SKM-1 treated with dmso at 0.1 percent for 144 hours (cell line): ENCODE results near the gene STK33.

Experiments
- DNase-seq: peaks from one replicate; lab custom pipeline; 2025; ENCODE audit not compliant: unreplicated experiment; lab: John Stamatoyannopoulos, UW

Gene STK33

DNA sequence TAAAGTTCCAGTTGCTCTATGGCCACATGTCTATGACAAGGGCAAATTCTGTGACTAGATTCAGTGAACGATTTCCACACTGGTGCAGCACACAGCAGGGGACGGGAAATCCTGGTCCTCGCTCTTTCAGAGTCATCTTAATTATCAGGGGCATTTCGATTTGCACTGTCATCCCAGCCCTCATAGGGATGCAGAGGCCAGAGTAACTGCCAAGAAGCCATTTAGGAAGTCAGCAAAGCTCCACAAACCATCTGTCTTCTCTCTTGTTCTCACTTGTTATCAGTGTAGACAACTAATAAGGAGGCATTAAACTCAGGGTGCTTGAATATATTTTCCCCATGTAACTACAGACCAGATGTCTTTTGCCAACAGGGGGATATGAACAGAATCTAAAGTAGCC is 151.7 kb downstream of the STK33 start:
- no peak for DNase-seq

DNA sequence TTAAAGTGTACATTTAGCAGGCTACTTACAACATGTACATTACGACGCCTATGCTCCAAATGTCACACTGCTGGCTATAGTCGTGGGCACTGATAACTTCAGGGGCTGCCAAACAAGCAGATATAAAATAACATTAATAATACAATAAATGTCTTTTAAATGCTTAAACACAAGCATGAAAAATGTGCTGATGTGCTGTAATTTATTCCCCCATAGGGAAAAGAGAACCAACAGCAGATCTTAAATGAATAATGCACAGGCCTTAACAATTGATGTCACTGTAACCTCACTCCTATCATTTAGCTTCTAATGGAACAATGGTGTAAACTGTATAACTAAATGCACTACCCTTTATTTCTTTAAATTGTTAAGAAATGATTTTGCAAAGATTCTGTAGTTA is 153.4 kb downstream of the STK33 start:
- no peak for DNase-seq

DNA sequence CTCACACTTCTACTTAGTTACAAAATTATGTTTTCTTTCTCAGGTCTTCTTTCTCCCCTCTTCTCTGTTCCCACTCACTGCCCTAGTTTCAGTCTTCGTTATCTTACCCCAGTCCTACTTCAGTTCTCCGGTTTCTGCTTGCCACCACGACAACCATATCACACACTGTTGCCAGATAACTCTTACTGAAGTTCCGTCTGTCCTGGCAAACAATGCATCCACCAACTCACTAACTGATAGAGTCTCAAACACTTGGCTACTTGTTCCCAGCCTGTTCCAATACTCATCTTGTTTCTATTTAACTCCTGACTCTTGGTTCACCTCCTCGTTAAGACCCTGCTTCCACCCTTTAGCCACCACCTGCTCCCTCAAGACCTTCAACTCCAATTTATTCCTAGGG is 164.5 kb downstream of the STK33 start:
- no peak for DNase-seq

DNA sequence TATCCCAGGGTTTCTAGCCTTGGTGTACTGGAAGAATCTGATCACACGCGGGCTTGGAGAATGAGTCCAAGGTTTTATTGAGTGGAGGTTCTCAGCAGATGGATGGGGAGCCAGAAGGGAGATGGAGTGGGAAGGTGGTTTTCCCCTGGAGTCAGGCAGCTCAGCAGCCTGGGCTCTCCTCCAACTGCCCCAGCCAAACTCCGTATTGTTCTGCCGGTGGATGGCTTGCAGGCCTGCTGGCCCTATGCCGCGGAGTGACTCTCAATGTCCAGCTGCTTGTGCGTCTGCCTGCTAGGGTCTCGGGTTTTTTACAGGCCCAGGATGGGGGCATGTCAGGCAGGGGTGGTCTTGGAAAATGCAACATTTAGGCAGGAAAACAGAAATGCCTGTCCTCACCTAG is 168.0 kb downstream of the STK33 start:
- DNase-seq = no peak

DNA sequence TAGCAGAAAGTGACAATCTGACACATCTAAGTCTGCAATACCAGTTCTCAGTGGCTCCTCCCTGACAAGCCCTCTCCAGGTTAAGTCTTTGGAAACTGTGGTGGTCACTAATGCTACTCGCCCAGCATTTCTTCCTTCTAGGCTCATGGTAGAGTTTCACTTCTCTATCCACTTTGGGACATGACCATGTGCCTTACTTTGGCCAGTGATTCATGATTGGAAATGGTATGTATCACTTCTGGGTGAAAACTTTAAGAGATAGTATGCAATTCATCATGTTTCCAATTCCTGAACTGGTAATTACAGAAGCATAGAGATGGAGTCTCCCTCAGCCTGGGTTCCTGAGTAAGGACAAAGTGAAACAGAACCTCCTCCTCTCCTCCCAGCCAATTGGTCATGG is 178.8 kb downstream of the STK33 start:
- no peak for DNase-seq

DNA sequence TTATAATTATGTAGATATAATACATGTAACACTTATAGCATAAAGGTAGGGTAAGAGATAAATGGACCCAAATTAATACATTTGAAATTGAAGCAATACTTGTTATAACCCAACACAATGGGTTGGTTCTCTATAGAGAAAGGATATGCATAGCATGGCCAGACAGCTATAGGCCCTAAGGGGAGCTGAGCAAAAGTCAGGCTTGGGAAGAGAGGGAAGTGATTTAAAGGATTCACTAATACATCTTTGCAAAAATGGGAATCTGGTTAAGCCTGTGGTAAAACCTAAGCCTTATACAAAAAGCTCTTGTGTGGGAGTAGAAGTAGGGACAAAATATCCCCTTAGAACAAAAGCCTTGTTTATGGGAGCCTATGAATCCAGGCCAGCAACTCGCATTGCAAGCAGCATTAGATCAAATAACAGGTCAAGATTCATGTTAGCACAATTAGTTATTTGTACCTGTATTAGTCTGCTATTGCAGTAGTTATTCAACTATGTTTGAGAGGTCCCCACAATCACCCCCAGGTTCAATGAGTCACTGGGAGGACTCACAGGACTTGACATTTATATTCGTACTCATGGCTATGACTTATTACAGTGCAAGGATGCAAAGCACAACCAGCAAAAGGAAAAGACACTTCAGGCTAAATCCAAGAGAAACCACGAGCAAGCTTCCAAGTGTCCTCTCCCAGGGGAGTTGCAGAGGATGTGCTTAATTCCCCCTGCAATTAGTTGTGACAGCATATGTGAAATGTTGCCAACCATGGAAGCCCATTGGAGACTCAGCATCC is 185.7 kb downstream of the STK33 start:
- DNase-seq = no peak

DNA sequence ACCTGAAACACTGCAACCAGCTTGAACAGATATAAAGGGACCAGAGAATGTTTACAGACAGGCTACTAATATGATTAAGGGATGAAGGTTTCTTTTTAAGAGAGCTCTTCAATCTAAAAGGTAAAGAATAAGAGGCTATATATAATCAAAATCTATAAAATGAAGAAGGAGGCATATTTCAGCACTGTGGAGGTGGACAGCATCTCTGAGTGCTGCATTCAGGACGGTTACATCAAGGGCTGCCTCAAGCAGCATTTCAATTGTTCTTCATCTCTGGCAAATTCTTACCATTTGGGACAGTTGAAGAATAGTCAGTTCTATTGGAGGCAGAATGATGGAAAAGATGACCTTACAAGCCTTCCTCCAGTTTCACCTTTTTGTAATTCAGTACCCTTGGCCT is 190.7 kb downstream of the STK33 start:
- DNase-seq = no peak

DNA sequence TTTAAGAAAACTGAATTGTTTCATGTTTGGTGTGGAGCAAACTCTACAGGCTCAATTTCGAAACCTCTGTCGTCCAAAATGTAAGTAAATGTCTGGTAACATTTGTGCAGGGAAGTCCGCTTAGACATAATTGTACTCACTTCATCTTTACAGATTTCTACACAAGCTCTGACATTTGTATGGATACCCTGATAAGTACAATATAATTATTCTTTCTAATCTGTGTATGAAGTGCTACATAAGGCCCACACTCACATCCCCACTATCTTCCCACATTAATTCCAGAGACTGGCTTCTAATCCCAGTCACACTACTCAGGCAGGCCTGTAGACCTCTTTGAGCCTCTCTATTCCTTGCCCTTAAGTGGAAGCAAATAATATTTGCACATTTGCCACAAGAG is 201.1 kb downstream of the STK33 start:
- no peak for DNase-seq

DNA sequence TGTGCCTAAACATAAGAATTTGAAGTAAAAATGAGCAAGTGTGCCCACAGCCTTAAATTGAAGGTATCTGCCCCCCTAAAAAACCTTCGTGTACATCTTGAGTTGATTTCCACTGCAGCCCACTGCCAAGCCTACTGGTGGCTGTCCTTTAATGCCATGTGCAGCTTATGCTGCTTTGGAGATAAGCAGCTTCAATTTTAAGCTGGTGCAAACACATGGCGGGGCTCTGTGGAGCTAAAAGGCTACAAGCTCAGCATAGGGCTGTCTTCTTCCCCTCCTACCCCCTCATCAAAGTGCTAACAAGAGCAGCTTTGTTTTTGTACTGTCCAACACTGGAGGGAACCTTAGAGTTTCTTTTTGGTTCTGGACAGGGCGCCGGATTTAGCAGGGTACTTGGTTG is 201.9 kb downstream of the STK33 start:
- no peak for DNase-seq

DNA sequence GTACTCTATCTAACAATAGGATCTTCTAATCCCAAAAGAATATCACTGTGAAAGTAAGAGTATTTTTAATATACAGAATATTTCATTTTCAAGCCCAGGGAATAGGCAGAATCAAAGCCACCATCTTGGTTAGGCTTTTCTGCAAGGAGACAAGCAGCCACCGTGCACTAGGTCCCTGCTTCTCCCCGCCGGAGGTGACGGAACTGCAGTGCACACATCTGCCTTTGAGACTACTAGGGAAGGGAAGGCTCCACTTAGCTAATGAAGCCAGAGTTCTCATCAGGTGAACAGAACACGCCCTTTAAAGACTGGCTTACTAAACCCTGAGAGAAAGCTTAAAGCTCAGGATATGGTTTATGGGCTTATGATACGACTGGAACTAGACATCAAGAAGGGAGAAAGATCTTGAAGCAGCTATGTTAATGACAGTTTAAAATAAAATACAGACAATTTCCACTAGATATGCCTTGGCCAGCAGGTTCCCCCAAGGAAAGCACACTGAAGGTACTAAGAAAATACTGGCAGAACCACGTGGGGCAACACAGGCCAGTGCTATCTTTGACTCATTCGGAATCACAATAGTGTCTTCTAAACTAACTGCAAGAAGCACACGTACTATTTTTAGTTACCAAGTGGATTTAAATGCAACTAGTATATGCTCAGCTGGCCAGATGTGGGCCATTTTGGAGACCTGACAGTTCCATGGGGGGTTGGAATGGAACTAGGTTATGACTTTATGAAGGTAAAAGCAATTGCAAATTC is 203.0 kb downstream of the STK33 start:
- DNase-seq = no peak

DNA sequence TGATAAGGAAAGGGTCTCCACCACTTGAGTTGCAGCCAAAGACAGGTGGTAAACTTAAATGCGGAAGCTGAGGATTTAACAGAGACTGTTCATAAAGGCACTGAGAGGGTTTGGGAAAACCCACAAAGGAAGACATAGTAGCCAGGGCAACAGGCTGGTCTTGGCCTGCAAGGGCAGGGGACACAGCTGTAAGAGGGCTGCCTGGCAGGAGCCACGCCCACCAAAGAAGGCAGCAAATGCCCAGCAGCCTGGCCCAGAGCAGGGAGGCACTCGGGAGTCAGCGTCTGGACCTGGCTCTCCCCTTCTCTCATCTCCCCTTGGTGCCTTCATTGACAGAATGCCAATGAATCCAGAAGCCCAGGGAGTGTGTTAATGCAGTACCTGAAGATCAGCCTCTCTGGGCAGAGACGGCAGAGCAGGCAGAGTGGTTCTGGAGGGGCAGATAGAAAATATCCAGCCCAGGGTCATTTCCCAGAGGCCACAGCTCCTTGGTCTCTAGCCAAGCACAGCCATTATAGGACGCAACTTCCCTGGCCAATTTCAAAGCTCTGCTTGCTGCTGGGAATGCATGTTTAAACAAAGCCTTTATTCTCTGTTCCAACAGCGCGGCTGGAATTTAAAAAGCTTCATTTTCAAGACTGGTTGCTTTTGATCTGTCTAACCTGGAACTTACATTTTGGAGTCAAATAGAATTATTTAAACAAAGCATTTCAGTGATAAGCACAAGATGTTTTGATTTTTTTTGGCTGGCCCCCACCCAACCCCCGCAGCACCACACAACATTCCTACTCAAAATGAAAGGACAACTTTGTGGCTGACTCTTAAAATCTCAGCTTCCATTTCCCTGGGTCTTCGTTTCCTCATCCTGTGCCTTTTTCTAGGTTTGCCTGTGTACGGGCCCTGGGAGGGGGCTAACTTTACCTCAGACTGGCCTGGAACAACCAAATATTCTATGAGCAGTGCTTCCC is 204.7 kb downstream of the STK33 start:
- DNase-seq = no peak

DNA sequence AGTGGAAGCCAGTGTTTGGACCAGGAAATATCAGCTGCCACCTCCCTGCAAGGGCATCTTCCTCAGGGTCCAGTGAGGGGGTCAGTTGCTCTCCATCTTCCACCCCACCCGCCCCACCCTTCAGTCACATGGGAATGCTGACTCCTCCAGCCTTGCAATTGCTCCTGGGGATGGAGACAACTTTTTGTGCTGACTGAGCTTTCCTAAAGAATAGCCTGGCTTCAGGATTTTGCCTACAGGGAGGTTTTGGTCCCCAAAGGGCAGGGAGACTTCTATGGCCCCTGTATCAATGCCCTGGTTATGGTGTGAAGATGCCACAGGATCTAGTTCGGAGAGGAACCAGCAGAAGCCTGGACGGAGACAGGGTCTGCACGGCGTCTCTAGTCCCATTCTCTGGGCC is 206.3 kb downstream of the STK33 start:
- DNase-seq = no peak

DNA sequence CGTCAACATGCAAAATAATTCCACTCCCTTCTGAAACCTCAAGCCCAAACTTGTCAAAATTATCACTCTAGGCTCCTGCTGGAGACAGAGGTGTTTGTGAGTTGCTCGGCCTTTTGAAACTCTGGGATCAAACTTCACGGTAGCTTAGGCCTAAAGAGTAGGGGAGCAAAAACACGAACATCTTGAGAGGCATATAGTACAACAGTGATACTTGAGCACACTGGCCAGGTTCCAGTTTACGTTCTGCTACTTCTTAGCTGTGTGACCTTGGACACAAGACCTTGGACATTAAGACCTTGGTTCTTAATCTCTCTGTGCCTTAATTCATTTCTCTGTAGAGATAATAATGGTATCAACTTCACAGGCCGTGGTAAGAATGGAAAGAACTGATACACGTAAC is 206.9 kb downstream of the STK33 start:
- no peak for DNase-seq

DNA sequence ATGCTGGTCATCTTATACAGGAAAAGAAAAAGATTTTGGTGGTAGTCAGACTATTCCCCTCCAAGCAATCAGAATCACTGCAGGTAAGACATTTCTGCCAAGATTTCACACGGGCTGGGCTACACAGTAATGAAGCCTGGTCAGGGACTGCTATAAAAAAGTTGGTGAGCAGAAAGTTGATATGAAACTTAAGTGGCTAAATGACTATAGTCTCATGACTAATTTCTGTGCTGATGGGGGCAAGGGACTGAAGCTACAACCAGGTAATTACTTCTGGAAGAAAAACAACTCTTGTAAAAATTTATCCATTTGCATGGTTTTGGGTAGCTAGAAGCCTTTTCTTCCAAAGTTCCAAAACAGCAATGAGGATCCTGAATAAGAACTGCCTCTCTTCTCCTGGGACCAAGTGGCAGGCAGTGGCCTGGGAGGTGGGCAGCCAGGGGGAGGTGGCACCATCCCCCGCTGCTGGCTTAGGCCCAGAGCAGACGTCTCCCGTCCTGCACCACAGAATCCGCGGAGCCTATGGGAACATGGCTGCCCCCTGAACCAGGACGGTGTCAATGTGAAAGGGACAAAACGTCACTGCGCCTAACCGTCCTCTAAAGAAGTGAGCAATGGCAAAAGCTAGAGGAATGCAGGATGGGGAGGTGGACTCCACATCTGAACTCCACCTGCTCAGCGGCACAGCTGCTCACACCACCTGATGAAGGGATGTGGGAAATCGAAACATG is 207.7 kb downstream of the STK33 start:
- no peak for DNase-seq

DNA sequence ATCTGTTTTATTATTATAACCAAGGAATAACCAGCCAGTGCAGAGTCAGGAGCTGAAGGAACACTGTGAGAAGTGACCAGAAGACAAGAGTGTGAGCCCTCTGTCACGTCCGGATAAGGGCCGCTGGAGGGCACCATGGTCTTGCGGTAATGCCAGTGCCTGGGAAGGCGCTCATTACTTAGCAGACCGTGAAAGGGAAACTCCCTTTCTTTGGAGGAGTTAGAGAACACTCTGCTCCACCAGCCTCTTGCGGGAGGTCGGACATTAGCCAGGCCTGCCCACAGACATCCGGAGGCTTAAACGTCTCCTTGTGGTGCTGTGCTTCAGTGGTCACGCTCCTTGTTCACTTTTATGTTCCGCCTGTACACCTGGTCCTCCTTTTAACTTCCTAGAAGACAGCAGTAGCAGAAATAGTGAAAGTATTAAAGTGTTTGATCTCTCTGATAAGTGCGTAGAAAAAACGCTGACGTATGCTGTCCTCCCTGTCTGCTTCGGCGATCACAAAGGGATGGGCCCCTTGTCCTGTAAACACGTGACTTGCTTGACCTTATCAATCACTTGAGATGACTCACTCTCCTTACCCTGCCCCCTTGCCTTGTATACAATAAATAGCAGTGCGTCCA is 209.7 kb downstream of the STK33 start:
- DNase-seq = no peak

DNA sequence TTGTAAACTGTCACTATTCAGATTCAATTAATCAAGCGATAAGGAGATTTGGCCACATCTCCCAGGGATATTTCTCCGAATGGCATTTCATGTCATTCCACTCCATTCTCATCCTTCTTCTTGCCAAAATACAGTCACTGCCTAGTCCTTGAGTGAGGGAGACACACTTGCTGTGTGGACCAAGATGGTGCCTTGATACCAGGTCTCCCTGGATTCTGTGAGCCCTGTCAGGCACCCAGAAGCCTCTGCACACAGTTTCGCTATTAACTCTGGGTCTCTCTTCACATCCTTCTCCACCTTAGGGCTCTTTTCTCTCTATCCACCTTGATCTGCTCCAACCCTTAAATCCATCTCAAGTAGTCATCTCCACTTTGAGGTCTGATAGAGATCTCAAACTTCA is 210.4 kb downstream of the STK33 start:
- no peak for DNase-seq

DNA sequence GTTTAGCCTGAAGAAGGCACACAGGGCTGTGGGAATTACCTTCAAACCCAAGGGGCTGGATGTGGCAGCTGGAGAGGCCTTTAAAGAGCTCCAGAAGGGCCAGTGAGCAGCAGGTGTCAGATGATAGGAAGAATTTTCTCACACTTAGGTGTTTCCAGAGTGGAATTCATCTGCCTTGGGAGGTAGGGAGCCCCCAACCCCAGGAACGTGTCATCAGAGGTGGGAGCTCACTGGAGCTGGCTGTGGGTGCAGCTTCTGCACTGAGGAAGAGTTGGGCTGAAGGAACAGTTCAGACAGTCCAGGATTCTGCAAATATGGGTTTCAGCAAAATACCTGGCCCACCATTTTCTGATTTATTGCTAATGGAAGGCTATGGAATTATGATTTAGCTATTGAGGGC is 210.8 kb downstream of the STK33 start:
- DNase-seq = no peak

DNA sequence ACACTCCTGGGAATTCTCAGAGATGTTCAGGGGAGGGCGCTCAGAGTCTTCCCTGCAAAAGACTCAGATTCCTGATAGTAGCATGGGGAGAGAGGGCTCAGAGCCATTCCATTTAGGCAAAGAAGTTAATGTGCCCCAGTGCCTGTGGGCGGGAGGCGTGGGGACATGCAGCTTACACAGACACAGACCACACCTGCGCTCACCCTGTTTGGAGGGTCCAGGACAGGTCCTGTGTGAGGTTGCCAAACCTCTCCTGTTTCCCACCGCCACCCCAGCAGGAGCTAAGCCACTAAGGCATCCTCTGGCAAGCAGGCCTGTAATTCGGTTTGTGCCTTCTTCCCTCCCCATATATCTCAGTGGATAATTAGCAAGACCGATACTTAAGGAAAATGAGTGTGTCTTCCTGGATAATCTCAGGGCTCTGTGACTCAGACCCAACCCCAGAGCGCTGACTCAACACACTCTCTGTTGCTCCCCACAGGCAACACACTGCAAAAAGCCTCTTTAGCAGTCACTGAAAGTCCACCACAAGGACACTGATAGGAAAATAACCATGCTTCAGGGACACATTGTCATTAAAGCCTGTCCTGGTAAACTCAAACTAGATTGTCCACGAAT is 211.5 kb downstream of the STK33 start:
- no peak for DNase-seq

DNA sequence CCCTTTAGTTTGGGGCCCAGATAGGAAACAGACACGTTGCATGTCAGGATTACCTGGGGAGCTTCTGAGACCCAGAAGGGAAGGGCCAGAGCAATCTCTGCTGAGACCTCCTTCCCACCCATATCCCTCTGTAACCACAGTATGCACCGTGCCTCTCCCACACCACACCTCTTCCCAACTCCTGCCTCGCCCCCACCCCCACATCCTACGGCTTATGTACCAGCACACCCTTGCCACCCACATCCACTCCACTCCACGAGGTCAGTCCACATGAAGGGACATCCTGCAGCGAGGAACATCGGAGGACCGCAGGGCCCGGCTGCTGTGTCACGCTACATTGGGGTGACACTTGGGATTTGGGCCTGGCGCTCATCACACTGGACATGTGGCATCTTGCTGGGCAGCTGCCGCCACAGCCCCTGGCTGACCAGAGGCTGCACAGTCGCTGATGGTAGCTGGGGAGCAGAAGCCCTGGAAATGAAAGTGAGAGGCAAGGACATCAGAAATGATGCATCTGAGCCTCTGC is 212.1 kb downstream of the STK33 start:
- DNase-seq = no peak

DNA sequence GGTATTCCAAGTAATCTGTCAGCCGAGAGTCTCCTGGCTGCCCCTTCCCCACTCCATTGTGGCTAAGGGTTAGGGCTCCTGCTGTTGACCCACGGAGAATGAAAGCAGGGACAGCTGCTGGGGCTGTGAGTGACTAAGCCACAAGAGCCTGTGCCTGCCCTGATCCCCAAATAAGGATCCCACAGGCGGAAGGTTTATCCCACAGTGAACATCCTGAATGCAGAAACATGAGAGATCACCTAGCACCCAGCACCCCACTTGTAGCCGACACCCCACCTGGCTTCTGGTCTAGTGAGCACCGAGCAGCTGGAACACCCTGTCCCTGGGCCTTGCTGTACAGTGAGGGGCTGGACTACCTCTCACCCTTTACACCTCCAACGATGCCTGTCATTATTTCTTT is 212.7 kb downstream of the STK33 start:
- no peak for DNase-seq
